HG02759 (cell line): ENCODE data around the gene NPAS3.
A peak's percentile ranks its signal among the peaks of the same experiment; 100 is the strongest.

ENCODE experiments used
- ATAC-seq: cut with Tn5 transposase; IDR thresholded peaks from one replicate; pipeline ENCODE4 v1.9.1; 2021; ENCODE audit warnings: mild to moderate bottlenecking, moderate library complexity; ENCODE audit not compliant: unreplicated experiment

Gene NPAS3

DNA sequence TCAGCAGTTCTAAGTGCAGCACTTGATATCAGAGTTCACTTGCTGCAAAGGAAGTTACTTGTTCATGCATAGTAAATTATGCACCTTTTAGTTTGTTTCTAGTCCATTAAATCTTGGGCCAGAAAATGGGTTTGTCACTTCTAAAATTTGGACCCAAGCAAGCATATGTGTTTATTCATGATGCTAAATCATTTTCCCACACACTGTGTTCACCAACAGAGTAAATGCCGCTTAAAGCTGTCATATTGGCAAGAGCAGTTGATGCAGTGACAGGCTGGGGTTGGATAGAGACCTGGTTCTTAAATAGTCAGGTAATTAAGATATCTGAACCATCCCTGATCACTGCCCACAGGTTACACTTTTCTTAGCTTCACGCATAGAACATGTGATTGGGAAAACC, 602.5 kb downstream of the NPAS3 start:
- no peak for ATAC-seq

DNA sequence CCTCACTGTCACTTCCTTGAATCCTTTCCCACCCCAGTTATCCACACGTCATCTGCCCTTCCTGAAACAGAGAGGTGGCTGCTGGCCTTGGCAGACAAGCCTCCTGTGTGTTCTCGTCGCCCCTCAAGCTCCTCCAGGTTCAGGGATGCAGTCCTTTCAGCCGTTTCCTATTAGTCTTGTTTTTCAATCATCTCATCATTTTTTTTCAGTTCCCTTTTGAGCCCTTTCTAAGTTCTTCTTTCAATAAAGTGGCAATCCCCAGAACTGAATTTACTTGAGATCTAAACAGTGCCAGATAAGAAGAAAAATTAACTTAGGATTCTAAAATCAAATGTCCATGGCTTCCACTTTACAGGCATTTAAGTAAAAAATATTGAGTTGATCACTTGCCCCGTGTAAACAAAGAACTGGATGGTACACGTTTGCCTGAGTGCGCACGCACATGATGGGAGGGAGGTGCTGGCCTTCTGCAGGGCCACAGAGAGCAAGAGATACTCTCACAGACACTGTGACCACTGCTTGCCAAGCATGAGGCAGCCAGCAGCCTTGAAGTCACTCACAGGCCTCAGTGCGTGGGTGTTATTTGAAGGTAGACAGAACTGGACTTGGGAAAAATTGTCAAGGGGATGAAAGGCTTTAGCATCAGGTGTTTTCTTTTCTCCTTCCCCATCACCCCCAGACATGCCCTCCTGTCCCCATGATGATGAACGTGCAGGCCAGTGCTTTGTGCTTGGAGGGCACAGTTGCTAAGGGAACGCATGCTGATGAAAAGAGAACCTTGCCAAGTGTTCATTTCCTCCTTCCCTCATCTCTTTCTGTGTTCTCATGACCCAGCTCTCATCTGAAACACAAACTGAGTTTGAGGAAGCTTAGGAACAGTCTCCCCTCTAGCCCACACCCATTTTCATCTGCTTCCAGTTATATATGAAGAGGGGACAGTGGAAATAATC, 603.9 kb downstream of the NPAS3 start:
- ATAC-seq = peak; percentile 44

DNA sequence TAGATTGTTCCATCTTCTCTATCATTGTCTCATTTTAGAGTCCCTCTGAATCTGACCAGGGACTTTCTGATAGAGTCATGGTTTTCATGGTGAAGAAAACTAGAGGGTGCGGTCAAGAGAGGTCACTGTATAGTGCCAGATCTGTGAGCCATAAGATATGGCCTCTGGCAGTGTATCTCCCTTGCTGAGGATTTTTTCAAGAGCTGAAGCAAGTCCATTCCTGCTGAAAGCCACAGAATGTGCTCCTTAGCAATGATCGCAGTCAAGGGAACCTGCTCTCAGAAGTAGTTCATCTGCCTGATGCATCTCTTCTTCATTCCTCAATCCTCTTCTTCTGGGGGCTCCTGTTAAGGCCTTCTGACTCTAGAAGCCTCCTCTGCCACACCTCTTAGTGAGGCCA, 607.0 kb downstream of the NPAS3 start:
- ATAC-seq = no peak

DNA sequence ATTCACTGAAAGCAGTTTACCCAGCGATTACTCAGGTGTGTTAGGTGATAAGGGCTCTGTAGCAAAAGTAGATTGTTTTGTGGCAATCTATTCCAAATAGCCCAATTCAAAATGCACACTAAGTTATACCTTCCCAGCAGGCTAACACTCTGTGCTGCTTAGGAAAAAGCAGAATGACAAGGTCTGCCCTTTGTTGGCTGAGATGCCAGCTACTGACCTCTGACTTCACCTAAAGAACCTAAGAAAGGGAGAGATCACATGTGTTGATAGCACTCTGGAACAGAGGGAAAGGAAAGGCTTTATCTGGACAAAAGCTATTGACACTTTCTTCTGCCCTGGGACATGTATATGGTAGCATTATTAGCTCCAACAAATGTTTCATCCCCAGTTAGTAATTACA, 609.9 kb downstream of the NPAS3 start:
- no peak for ATAC-seq

DNA sequence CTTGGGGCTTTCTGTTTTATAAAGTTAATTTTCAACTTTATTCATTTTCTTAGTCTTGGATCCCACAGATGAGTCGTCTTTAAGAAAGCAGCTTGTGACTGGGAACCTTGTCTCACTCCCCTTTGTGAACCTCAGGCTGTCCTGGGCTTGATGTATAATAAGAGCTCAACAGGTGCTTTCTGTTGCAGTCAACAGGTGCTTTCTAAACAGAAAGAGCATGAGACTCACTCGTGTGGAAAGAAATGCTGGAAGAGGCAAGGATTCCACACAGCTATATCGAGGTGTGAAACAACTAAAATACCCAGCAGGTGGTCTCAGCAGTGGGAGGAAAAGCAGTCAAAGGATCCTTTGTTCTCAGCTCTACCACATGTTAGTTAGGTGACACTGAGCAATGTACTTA, 613.3 kb downstream of the NPAS3 start:
- no peak for ATAC-seq

DNA sequence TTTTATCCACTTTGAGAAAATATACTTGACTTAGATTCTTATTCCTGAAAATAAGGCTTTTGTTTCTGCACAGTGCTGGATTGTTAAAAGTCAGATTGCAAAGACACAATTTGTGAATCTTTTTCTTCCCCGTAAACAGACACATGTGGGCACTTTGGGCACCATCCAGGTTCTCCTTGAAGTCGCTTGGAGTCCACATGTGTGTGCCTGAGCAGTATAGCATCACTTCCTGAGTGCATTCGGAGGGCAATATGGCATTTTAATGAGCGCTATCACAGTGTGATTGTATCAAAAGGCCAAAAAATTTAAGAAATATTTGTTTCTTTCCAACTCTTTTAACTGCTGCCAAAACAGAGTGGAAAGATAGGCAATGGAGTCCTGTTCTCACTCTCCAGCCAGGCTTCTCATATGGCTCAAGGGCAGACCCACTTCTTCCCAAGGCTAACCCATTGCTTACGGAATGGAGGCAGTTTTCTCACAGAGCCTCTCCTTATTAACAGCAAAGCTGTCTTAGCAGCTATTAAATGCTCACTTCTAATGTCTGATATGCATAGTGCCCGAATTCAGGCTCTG, 615.1 kb downstream of the NPAS3 start:
- no peak for ATAC-seq

DNA sequence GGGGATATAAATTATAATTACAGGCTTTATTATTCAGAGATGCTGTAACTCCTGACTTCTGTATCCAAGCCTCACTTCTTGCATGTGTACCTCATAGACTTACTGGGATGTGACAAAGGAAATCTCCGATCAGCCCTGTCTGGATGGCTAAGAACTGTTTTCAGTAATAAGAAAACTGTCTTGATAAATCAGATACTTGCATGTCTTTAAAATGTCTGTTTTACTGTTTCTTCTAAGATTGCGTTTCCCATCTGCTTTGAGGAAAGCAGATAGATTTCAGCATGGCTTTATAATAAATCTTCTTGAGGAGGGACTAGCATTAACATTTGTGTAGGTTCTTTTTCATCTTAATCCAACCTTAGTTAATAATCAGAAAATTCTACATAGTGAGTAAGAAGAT, 616.3 kb downstream of the NPAS3 start:
- no peak for ATAC-seq

DNA sequence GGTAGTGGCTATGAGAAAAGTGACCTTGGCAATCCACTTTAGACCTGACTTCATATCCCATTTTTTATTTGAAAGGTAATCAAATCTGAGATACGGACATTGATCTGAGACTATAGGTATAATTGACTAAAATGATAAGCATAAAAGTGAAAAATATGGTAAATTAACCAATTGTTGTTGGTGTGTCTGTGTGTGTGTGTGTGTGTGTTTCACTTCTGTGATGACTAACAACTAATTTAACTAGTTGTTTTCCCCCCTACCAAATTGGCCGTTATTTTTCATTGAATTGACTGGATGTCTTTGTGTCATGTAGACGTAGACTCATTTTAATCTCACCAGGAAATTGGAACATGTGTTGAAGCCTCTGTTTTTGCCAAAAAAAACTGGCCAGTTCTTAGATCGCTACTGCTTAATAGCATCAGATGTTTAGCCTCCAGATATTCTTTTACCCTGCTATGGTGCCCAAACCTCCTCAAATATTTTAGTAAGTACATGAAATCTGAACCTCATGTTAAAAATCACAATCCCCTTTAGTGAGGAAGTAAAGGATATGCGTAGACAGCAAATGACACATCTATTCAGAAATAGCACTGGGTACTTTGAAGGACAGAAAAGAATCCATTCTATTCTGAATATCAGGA, 617.2 kb downstream of the NPAS3 start:
- no peak for ATAC-seq

DNA sequence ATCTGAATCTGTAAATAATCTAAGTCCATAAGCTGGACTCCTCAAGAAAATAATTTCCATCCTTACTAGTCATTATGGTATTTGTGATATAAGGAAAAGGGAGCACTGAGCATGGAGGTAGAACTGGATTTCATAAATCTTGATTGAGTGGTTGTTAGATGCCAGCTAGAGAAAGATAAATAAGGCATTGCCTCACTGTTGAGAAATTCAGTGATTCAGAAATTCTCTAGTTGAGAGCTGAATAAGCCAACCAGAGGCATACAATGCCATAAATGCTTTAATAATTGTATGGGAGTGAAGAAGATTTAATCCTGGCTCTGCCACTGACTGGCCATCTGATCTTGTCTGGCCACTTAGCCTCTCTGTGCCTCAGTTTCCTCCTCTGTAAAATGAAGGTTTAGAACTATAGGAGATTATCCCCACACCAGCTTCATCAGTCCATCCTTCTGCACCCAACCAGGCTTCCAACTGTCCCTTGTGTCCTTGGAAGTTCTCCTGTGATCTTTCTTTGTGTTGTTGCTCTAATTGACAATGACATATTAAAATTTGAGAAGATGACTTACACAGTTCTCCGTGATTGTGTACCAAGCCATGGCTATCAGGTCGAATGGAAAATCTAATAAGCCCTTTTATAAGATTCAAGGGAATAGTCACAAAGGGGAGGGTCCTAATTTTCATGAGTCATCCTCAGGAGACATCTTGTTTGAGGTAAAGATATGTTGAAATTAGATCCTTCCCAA, 617.9 kb downstream of the NPAS3 start:
- no peak for ATAC-seq

DNA sequence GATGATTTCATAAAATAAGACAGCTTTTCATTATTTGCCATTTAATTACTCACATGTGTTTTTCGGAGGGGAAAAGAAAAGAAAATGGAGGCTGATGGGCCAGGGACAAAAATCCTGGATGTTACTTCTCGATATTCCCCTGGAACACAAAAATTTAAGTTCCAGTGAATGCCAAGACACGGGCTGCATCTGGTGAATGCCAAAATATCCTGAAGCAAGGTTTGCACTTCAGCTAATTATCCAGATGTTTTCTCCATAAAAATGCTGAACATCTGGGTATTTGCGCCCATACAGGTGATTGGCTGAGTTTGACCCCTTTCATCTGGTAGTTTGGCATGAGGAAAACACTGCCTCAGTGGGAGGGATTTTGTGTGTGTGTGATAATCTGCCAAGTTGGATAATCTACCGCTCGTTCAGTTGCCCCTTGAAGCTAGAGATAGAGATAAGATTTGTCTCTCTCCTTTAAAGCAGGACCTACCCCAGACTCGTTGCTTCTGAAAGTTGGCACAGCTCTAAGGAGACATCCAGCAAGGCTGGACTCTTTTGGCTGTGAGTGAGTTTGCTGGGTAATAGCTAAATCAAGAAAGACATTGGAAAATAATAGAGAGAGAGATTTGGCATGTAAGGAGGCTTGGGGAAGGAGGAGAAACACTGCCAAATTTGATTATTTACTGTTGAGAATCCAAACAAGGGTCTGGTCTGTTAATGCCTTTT, 622.2 kb downstream of the NPAS3 start:
- ATAC-seq = no peak

DNA sequence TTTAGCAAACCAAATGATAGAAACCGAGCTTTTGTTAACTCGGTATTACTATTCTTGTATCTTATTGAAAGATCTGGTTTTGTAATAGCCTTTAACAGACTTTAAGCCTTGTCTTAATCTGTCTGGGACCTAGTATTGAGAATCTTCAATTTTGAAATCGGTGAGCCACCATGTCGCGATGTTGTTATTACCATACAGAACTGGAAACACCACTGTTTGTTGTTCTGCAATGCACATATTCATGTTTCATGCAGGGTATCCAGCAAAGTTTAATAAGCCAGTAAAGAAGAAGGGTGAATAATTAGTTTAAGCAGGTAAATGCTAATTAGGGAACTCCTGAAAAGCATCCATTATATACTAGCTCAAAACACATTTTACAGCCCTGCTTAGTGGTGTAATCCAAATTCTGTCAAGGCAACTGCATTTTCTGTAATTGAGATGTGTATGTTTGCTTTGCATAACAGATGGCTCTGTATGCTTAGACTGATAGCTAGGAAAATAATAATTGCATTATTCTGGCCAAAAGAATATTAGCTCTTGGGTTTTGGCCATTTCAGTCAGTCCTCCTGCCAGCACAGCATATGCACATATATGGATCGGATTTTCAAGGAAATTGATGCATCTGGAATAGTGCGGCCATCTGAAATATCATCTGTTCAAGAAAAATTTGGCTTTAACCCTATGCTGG, 623.0 kb downstream of the NPAS3 start:
- no peak for ATAC-seq

DNA sequence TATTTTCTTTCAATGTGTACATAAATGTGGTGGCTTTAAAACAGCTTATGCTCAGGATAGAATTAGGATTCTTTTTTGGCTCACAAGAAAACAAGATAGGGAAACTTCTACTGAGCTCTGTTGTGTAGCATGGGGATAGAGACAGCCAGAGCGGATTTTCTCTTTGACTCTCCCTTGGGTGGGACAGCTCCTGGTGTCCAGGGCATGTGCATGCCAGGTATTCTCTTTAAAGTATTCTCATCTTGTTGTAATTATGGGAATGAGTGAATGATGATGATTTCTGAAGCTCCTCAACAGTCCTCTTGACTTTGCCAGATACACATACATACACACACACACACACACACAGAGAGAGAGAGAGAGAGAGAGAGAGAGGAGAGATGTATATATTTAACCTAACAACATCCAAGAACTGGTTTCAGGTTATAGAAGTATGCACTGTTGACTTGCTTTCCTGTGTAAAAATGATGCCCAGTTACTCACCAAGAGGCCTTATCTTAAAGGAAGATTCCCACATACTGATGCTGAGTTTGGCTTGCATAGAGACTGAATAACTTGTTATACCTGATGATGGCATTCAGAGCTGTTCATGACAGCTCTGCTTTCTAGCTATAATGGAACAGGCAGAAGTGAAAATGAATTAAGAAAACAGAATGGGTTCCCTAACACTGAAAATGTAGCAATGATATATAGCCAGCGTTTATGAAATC, 624.7 kb downstream of the NPAS3 start:
- ATAC-seq = no peak

DNA sequence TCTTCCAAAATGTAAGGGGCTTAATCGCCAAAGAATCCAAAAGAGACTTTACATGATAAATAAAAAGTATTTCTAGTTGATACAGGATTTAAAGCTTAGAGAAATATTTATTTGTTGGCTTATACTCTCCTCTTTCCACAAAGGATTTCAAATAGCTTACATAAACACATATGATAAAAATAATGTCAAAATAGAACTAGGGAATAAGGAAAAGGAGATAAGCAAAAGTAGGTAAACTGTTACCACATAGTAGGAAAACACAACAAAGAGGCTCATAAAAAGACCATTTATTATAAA, 625.2 kb downstream of the NPAS3 start:
- ATAC-seq = no peak

DNA sequence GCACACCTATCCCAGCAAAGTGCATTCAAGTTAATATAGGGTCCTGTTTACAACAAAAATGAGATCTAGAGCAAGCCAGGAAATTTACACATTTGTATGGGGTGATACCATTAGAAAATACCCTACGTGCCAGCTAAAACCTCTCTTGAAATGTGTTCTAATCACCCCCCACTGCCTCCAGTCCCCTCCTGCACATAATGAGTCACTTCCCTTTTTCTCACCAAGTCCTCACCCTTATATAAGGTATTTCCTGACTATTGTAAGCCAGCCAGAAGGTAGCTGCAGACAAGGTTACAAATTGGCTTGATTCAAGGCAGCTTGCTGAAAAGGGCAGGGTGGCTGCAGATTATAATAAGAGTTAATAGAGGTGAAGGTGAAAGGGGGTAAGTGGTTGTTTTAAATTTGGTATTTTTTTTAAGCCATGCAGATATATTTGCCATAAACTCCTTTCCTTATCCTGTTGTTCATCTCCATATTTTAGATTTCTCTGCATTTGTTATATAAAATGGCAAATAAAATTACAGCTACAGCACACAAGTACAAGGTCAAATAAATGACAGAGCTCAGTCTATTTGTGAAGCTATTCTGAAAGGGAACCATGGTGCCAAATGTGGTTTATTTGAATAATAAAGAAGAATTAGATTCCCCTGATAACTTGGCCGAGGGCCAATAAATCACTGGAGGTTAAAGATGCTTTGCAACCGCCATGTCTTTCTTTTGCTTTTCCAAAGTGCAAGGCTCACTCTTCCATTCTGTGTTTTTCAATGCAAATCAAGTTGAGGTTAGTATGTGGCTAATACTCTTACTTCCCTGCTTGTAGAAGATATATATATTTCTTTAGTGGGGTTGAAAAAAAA, 626.3 kb downstream of the NPAS3 start:
- ATAC-seq = peak; percentile 97

DNA sequence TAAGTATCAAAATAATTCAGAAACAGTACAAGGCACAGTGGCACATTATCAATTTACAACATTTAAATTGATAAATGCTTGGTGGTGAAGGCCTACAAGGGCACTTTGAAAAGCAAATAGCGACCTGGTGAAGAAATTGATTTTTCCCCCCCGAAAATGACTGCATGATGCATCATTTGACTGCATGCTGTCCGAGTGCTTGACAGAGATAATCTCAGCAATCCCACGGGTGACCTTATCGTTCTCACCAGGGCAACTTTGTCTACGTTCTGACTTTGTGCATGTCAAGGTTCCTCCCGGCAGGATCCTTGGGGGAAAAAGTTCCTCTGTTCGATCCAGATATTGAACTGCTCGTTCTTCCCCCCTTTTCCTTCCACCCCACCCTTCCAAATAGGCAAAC, 627.4 kb downstream of the NPAS3 start:
- no peak for ATAC-seq

DNA sequence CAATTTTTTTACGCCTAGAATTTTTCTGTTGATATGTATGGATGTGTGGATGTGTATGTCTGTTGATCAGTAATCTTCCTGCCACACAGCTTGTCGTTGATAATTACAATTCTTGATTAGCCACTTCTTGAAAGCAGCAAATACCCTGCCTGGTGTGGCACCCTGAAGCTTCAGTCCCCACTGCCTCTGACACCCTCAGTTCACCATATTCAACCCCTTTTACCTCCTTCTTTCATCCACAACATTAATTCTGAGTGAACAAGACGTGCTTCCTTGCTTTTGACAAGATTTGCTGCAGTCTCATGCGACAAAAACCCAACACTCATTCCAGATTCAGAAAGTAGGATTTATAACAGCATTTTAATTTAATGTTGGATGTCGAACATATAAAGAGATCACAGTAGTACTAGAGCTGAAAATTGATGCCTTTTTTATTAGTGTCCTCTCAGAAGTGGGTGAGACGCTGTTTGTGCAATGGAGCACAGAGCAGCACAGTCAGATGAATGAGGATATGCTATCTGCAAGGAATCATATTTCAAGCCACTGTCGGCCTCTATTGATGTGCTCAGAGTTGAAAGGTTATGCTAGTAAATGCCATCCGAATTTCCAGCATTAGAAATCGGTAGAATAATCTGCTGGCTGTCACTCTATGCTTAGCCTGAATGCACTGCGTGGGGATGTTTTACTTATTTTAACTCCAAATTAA, 628.5 kb downstream of the NPAS3 start:
- ATAC-seq = no peak

DNA sequence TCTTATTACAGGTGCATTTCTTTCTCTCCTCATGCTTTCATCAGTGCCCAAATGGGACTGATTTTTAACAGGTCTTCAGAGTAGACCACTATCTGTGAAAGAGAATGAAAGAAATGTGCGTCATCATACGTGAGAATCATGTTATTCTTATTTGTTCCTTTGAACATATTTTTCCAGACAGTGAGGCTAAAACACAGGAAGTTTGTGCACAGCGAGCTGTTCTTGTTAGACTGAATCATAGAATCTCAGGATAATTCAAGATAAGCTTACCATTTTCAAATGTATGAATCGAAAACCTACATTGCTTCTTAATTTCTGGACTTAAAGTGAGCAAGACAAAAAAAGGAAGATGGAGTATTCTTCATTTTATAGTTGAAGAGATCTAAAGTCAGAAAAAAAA, 629.1 kb downstream of the NPAS3 start:
- no peak for ATAC-seq

DNA sequence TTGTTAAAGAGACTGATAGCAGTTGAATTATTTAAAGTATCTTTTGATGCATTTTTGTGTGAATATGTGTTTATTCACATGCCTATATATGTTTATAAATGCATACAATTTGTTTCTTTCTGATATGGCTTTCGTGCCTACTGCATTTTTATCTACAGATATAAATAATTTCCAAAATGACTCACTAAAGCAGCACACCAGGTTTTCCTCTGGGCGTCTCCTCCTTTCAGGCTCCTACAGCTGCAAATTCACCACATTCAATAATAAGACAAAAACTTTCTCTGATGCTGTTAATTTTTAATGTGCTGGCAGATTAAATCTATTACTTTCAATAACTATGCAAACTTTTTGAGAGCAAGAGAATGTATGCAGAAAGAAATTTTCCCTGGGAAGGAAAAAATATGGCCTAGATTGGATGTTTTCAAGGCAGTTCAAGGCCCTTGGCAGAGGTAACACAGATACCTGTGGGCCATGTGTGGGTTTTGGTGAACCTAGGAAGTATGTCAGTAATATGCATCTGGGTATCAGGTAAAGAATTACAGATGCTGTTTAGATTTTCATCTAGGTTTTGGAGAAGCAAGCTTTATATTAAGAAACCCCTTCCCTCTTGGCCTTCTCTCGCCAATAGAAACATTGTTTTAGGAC, 630.4 kb downstream of the NPAS3 start:
- ATAC-seq = no peak
